A549 (cell line): ENCODE measurements around the gene LY86. TPM values are rescaled to one million over a fixed set of nuclear protein-coding genes. Genes with fewer than 3 reads are reported as not detected.

Experiments
- ATAC-seq, 2 experiments: fragments of 200-7000 bp in 1 of 2; fragments of >200 bp in 1 of 2; cut with Nextera tagmentation in 1 of 2; cut with Tn5 transposase in 1 of 2; 3 replicates each; pipeline versions ENCODE4 v1.8.0 to v1.9.1; 2018 to 2020; ENCODE audit warnings: mild to moderate bottlenecking in 1 of 2, moderate library complexity in 1 of 2
- CTCF ChIA-PET: fragments of 300-600 bp; sonication (Branson Sonifier 250); formaldehyde crosslinking; extraction: SDS; loops from one replicate; lab custom pipeline; 2021; ENCODE audit warnings: antibody characterized with exemption, inconsistent platforms; lab: Yijun Ruan, JAX
- POLR2A ChIA-PET: fragments of 350-600 bp; formaldehyde crosslinking; extraction: SDS; loops from one replicate; lab custom pipeline; 2021; ENCODE audit warnings: antibody characterized with exemption, inconsistent platforms; lab: Yijun Ruan, JAX
- DNase-seq, 2 experiments: peaks; one replicate each; pipeline versions ENCODE4 v3.0.0 to v3.0.0-alpha.2; 2011 to 2016; ENCODE audit warnings: low read depth in 1 of 2, low spot score in 1 of 2
- FAIRE-seq: peaks from 2 replicates; lab custom pipeline; 2011; peaks lifted over from hg19 to GRCh38; lab: Jason Lieb, UNC
- H3K27ac ChIP-seq, 2 experiments: fragments of >200 bp; sonication (Bioruptor Twin); formaldehyde crosslinking; 3 replicates each; pipeline ENCODE4 v1.5.1; 2016 to 2017
- H3K4me1 ChIP-seq: fragments of >200 bp; sonication (Bioruptor Twin); formaldehyde crosslinking; 3 replicates; pipeline ENCODE4 v1.6.1; 2016
- H3K4me2 ChIP-seq: fragments of >200 bp; sonication (Bioruptor Twin); formaldehyde crosslinking; 3 replicates; pipeline ENCODE4 v1.6.1; 2016
- H3K4me3 ChIP-seq: fragments of >200 bp; sonication (Bioruptor Twin); formaldehyde crosslinking; 3 replicates; pipeline ENCODE4 v1.5.1; 2016
- H3K9me3 ChIP-seq: fragments of >200 bp; sonication (Bioruptor Twin); formaldehyde crosslinking; 3 replicates; pipeline ENCODE4 v1.6.1; 2016
- BCL3 ChIP-seq: fragments of >200 bp; sonication (Bioruptor Twin); formaldehyde crosslinking; IDR thresholded peaks from 3 replicates; pipeline ENCODE4 v1.6.1; 2016
- BHLHE40 ChIP-seq: IDR thresholded peaks from 2 replicates; pipeline ENCODE4 v1.6.1; 2012; ENCODE audit warnings: low read depth, low read length, inconsistent platforms
- CHD4 ChIP-seq: fragments of 200-600 bp; sonication (generic); IDR thresholded peaks from 2 replicates; pipeline ENCODE4 v1.6.1; 2016; ENCODE audit warnings: antibody characterized with exemption, mild to moderate bottlenecking, borderline replicate concordance
- E2F6 ChIP-seq: IDR thresholded peaks from 2 replicates; pipeline ENCODE4 v1.6.1; 2012; ENCODE audit warnings: low read depth, borderline replicate concordance
- EHF ChIP-seq: fragments of 250-450 bp; sonication (Bioruptor Pico); IDR thresholded peaks from 2 replicates; pipeline ENCODE4 v1.5.0; 2020; ENCODE audit warnings: mild to moderate bottlenecking
- EHMT2 ChIP-seq: fragments of 200-600 bp; sonication (generic); IDR thresholded peaks from 2 replicates; pipeline ENCODE4 v1.6.1; 2016; ENCODE audit warnings: antibody characterized with exemption, low read depth, mild to moderate bottlenecking, moderate library complexity
- ESRRA ChIP-seq: fragments of 150-350 bp; IDR thresholded peaks from 2 replicates; pipeline ENCODE4 v1.6.1; 2014; ENCODE audit warnings: mild to moderate bottlenecking, low read length, borderline replicate concordance
- FOSB ChIP-seq: fragments of 250-450 bp; sonication (Bioruptor Pico); IDR thresholded peaks from 2 replicates; pipeline ENCODE4 v1.5.0; 2020; ENCODE audit warnings: mild to moderate bottlenecking, moderate library complexity
- FOXS1 ChIP-seq: fragments of 250-450 bp; sonication (Bioruptor Pico); IDR thresholded peaks from 2 replicates; pipeline ENCODE4 v1.5.0; 2020; ENCODE audit warnings: mild to moderate bottlenecking, moderate library complexity
- HDAC2 ChIP-seq: fragments of 200-600 bp; sonication (generic); IDR thresholded peaks from 2 replicates; pipeline ENCODE4 v1.6.1; 2016
- HEYL ChIP-seq: fragments of 250-450 bp; sonication (Bioruptor Pico); IDR thresholded peaks from 2 replicates; pipeline ENCODE4 v1.8.0; 2021; ENCODE audit warnings: mild to moderate bottlenecking, moderate library complexity
- HOXB13 ChIP-seq: fragments of 250-450 bp; sonication (Bioruptor Pico); IDR thresholded peaks from 2 replicates; pipeline ENCODE4 v1.5.0; 2020; ENCODE audit warnings: low read depth, mild to moderate bottlenecking, moderate library complexity
- KDM1A ChIP-seq: fragments of 200-600 bp; sonication (generic); IDR thresholded peaks from 2 replicates; pipeline ENCODE4 v1.6.1; 2016; ENCODE audit warnings: low read depth, mild to moderate bottlenecking
- MYC ChIP-seq: IDR thresholded peaks from 2 replicates; pipeline ENCODE4 v1.6.1; 2012; ENCODE audit warnings: mild to moderate bottlenecking, inconsistent platforms, low read length, improper control_type of control experiment, borderline replicate concordance
- NFE2L2 ChIP-seq: fragments of 150-350 bp; conservative IDR thresholded peaks from 2 replicates; pipeline ENCODE4 v1.6.1; 2014; ENCODE audit warnings: low read length
- NPAS2 ChIP-seq: fragments of 250-450 bp; sonication (Bioruptor Pico); IDR thresholded peaks from 2 replicates; pipeline ENCODE4 v1.8.0; 2022; ENCODE audit warnings: mild to moderate bottlenecking, moderate library complexity, borderline replicate concordance
- PHF8 ChIP-seq: fragments of 200-600 bp; sonication (generic); IDR thresholded peaks from 2 replicates; pipeline ENCODE4 v1.6.1; 2016; ENCODE audit warnings: low read depth, mild to moderate bottlenecking, antibody characterized with exemption, moderate library complexity, borderline replicate concordance
- POLR2AphosphoS2 ChIP-seq: conservative IDR thresholded peaks from 2 replicates; pipeline ENCODE4 v1.6.1; 2012; ENCODE audit warnings: low read length, improper control_type of control experiment, inconsistent platforms
- RARB ChIP-seq: fragments of 250-450 bp; sonication (Bioruptor Pico); IDR thresholded peaks from 2 replicates; pipeline ENCODE4 v1.8.0; 2021; ENCODE audit warnings: mild to moderate bottlenecking, moderate library complexity
- SMC3 ChIP-seq: fragments of >200 bp; sonication (Bioruptor Twin); formaldehyde crosslinking; IDR thresholded peaks from 3 replicates; pipeline ENCODE4 v1.6.1; 2018; ENCODE audit warnings: inconsistent platforms
- TP53 ChIP-seq: fragments of 250-450 bp; sonication (Bioruptor Pico); IDR thresholded peaks from 2 replicates; pipeline ENCODE4 v1.5.0; 2021; ENCODE audit warnings: mild to moderate bottlenecking, moderate library complexity
- ZC3H11A ChIP-seq: fragments of 450-650 bp; IDR thresholded peaks from 2 replicates; pipeline ENCODE4 v1.6.1; 2014; ENCODE audit warnings: antibody characterized with exemption, mild to moderate bottlenecking
- WGBS: methylation state at CpG from one replicate; pipeline ENCODE4 v1.1.6; 2017; ENCODE audit errors: missing lambda C conversion rate; 5-methylcytosine and 5-hydroxymethylcytosine counted together
- polyA plus RNA-seq, 4 experiments: library from polyadenylated mRNA; depleted of rRNA in 3 of 4; stranded (reverse); fragments of >200 nt; fragmentation: RNase III in 1 of 4; extraction: RNeasy Plus Mini Kit Qiagen cat#74134 plus additional on column Dnase treatment in 1 of 4; gene quantifications; 2 replicates in 3 of 4; 3 replicates in 1 of 4; pipeline ENCODE4 v1.2.3, GENCODE V29; 2011 to 2017
- TF ChIP-seq, protein P1 (sequence below): fragments of 150-350 bp; IDR thresholded peaks from 2 replicates; pipeline ENCODE4 v1.6.1; 2014; ENCODE audit warnings: low read depth, mild to moderate bottlenecking, low read length
- TF ChIP-seq, protein P2 (sequence below): fragments of >200 bp; sonication (Bioruptor Twin); formaldehyde crosslinking; IDR thresholded peaks from 2 replicates; pipeline ENCODE4 v1.6.1; 2016
- TF ChIP-seq, protein P3 (sequence below): IDR thresholded peaks from 2 replicates; pipeline ENCODE4 v1.6.1; 2012

The LY86 gene
- polyA plus RNA-seq, 2 of the 4 experiments (the other 2 are of a cell fraction), result not detected

GRCh38 chr6:6587696-6588063 lies 840 bp upstream of the LY86 start:
- Histone ChIP-seq H3K4me3 (no peak overlapping the region), H3K4me2 (no peak overlapping the region), H3K27ac (no peak overlapping the region)
- no peak for TF ChIP-seq EHF
- TF ChIP-seq FOXS1 (CRISPR knock-in tag), result no peak
- no peak for TF ChIP-seq E2F6
- TF ChIP-seq PHF8, result no peak
- no peak for TF ChIP-seq EHMT2
- TF ChIP-seq ZC3H11A, result no peak
- no peak for TF ChIP-seq TP53
- no peak for TF ChIP-seq NFE2L2
- TF ChIP-seq, protein P1, sequence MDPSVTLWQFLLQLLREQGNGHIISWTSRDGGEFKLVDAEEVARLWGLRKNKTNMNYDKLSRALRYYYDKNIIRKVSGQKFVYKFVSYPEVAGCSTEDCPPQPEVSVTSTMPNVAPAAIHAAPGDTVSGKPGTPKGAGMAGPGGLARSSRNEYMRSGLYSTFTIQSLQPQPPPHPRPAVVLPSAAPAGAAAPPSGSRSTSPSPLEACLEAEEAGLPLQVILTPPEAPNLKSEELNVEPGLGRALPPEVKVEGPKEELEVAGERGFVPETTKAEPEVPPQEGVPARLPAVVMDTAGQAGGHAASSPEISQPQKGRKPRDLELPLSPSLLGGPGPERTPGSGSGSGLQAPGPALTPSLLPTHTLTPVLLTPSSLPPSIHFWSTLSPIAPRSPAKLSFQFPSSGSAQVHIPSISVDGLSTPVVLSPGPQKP, result no peak
- TF ChIP-seq SMC3, result no peak
- TF ChIP-seq FOSB (CRISPR knock-in tag), result no peak
- TF ChIP-seq BCL3, result no peak
- TF ChIP-seq, protein P2, sequence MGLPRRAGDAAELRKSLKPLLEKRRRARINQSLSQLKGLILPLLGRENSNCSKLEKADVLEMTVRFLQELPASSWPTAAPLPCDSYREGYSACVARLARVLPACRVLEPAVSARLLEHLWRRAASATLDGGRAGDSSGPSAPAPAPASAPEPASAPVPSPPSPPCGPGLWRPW, result no peak
- TF ChIP-seq HDAC2, result no peak
- TF ChIP-seq BHLHE40, result no peak
- TF ChIP-seq HOXB13 (CRISPR knock-in tag), result no peak
- TF ChIP-seq RARB (CRISPR knock-in tag), result no peak
- TF ChIP-seq, protein P3, sequence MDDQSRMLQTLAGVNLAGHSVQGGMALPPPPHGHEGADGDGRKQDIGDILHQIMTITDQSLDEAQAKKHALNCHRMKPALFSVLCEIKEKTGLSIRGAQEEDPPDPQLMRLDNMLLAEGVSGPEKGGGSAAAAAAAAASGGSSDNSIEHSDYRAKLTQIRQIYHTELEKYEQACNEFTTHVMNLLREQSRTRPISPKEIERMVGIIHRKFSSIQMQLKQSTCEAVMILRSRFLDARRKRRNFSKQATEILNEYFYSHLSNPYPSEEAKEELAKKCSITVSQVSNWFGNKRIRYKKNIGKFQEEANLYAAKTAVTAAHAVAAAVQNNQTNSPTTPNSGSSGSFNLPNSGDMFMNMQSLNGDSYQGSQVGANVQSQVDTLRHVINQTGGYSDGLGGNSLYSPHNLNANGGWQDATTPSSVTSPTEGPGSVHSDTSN, result no peak
- no peak for TF ChIP-seq KDM1A
- TF ChIP-seq MYC, result no peak
- TF ChIP-seq, all 56 proteins: peak for 0
- ChIA-PET POLR2A (no interaction called here), CTCF (no interaction called here)
- Histone ChIP-seq H3K4me1 (no peaks in the 10 kb centered on the region), H3K9me3 (no peaks in the 10 kb centered on the region)
- ATAC-seq, result no peak
- DNase-seq, result no peak
- WGBS, result 0% methylated on average over 1 of the region's 1 CpG
- FAIRE-seq, result no peak

DNA sequence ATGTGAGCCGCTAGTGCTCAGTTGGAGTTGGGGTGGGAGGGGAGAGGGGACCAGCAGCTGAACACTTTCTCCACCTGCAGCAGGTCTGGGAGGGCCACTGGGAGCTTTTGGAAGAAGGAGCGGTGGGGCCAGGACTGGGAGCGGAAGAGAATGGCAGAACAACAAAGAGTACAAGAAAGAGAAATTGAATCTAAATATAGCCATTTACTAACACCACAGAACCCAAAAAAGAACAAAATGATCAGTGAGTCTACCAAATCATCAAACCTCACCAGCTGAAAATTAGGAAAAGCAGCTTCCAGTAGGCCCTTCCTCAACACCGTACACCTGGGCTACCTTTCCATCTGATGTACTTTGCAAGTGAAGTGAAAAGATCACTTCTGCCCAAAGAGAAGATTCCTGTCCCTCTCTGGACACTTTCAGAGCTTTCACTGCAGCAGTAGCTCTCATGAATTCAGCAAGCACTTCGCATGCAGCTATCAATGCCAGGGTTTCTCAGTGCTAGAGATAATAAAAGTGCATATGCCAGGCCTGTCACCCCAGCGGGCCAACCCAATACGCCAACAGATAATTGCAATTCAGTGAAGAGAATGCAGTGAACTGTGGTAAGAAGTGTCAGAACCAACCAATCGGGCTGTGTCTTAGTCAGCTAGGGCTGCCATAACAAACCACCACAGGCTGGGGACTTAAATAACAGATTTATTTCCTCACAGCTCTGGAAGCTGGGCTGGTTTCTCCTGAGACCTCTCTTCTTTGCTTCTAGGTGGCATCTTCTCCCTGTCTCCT lies 597 bp downstream of the LY86 start:
- Histone ChIP-seq H3K4me3 (no peak overlapping the region), H3K4me1 (no peaks in the 10 kb centered on the region), H3K9me3 (no peaks in the 10 kb centered on the region), H3K4me2 (no peak overlapping the region), H3K27ac (no peak overlapping the region)
- ChIA-PET POLR2A (no interaction called here), CTCF (interaction anchor here (1.4 kb wide), 1 partner anchor 42 kb away, joined by 5 read pairs; no protein-coding TSS in a partner anchor)
- FAIRE-seq (no peak), ATAC-seq (no peak), DNase-seq (no peak)
- WGBS, result 56% methylated on average over 7 of the region's 8 CpGs
- no peak for TF ChIP-seq POLR2AphosphoS2
- no peak for TF ChIP-seq NFE2L2
- TF ChIP-seq EHF, result no peak
- no peak for TF ChIP-seq ESRRA
- TF ChIP-seq CHD4, result no peak
- TF ChIP-seq HDAC2, result no peak
- TF ChIP-seq NPAS2 (CRISPR knock-in tag), result no peak
- no peak for TF ChIP-seq HEYL (CRISPR knock-in tag)
